Fibroblast of peridontal ligament (primary cell): ENCODE measurements around the gene BRWD1.
"Not testable (repeated sequence)": the region's sequence is repeated elsewhere in the genome, so short reads cannot be mapped to it uniquely, and the experiment has no call there.

ENCODE experiments used
- DNase-seq: peaks from one replicate; pipeline ENCODE4 v3.0.0-alpha.2; 2010; ENCODE audit errors: extremely low read depth

Gene BRWD1

GRCh38 chr21:39282911-39283310, 30.5 kb downstream of the BRWD1 start:
- no peak for DNase-seq

GRCh38 chr21:39281853-39282252, 31.6 kb downstream of the BRWD1 start:
- no peak for DNase-seq

- DNase-seq = no peak
Measured at GRCh38 chr21:39281207-39281606, 32.2 kb downstream of the BRWD1 start.

- DNase-seq = no peak
Measured at GRCh38 chr21:39269620-39270019, 43.8 kb downstream of the BRWD1 start.

- DNase-seq = no peak
Measured at GRCh38 chr21:39265603-39266002, 47.8 kb downstream of the BRWD1 start.

GRCh38 chr21:39263372-39263771, 50.1 kb downstream of the BRWD1 start:
- peak; percentile 60 for DNase-seq

GRCh38 chr21:39258207-39258606, 55.2 kb downstream of the BRWD1 start:
- no peak for DNase-seq

GRCh38 chr21:39251326-39251725, 62.1 kb downstream of the BRWD1 start:
- DNase-seq = peak; percentile 50

- peak; percentile 5 for DNase-seq
Measured at GRCh38 chr21:39238275-39238674, 75.2 kb downstream of the BRWD1 start.

- peak; percentile 39 for DNase-seq
Measured at GRCh38 chr21:39232861-39233291, 80.6 kb downstream of the BRWD1 start.

- DNase-seq = no peak
Measured at GRCh38 chr21:39224930-39225329, 88.5 kb downstream of the BRWD1 start.

- DNase-seq = no peak
Measured at GRCh38 chr21:39221997-39222486, 91.4 kb downstream of the BRWD1 start.

- no peak for DNase-seq
Measured at GRCh38 chr21:39221282-39221996, 92.0 kb downstream of the BRWD1 start.

GRCh38 chr21:39220875-39221274, 92.6 kb downstream of the BRWD1 start:
- not testable (repeated sequence) for DNase-seq

- DNase-seq = no peak
Measured at GRCh38 chr21:39220150-39220549, 93.3 kb downstream of the BRWD1 start.

- DNase-seq = no peak
Measured at GRCh38 chr21:39218082-39218409, 95.4 kb downstream of the BRWD1 start.

- DNase-seq = no peak
Measured at GRCh38 chr21:39217356-39218081, 95.9 kb downstream of the BRWD1 start.

- no peak for DNase-seq
Measured at GRCh38 chr21:39216290-39216689, 97.1 kb downstream of the BRWD1 start.

GRCh38 chr21:39215078-39215477, 98.4 kb downstream of the BRWD1 start:
- no peak for DNase-seq

- no peak for DNase-seq
Measured at GRCh38 chr21:39209334-39209688, 104.1 kb downstream of the BRWD1 start.

- no peak for DNase-seq
Measured at GRCh38 chr21:39208624-39209333, 104.7 kb downstream of the BRWD1 start.

- no peak for DNase-seq
Measured at GRCh38 chr21:39204134-39204533, 109.3 kb downstream of the BRWD1 start.

GRCh38 chr21:39198800-39199199, 114.6 kb downstream of the BRWD1 start:
- no peak for DNase-seq
